ENCODE results near the gene CLDN22.

DNA sequence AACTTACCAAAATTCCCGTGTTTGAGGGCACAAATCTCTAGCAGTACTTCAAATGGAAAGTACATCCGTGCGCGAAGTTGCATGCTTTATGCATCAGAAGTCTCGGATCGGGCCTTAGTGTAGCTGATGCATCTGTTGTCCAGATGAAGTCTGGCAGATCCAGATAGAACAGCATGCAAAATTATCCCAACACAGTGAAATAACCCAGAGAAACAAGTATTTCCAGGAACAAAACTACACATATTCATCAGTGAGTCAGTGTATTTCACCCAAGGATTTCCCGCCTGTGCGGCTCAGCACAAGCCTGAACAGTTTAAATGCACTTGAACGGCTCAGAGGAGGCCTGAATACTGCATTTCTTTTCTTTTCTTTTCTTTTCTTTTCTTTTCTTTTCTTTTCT lies 29.6 kb upstream of the CLDN22 start:
- TF ChIP-seq, protein P1, sequence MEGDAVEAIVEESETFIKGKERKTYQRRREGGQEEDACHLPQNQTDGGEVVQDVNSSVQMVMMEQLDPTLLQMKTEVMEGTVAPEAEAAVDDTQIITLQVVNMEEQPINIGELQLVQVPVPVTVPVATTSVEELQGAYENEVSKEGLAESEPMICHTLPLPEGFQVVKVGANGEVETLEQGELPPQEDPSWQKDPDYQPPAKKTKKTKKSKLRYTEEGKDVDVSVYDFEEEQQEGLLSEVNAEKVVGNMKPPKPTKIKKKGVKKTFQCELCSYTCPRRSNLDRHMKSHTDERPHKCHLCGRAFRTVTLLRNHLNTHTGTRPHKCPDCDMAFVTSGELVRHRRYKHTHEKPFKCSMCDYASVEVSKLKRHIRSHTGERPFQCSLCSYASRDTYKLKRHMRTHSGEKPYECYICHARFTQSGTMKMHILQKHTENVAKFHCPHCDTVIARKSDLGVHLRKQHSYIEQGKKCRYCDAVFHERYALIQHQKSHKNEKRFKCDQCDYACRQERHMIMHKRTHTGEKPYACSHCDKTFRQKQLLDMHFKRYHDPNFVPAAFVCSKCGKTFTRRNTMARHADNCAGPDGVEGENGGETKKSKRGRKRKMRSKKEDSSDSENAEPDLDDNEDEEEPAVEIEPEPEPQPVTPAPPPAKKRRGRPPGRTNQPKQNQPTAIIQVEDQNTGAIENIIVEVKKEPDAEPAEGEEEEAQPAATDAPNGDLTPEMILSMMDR (IDR thresholded peaks at IDR 0.05) = no peak
- no peak for TF ChIP-seq POLR2A (IDR thresholded peaks at IDR 0.05)

All from Peyer's patch (tissue), 4 donors.